ENCODE data around the gene ARID1B.

DNA sequence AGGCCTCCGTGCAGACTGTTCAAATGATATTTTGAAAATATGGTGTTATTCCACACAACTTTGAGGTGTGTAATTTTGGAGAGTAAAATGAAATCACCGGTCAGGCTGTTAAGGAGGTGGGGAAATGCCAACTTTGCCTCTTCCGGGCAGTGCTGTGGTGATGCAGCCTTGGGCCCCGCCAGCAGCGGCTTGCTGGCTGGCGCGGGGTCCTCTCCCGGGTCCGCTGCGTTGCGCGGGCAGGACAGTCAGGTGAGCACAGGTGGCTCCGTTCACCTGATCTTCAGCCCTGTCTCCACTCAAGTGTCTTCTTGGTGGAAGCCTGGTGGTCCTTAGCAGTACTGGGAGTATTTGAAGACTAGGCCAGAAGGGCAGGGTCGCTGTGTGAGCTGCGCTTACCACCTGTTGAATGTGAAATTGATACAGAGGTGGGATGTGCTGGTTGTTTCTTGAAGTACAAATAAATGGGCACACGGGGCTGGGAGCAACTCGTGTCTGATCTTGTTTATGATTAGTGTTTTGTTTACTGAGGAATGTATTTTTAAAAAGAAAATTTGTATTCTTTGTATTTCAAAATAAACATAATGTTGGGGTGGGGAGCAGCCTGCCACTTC, 184.2 kb downstream of the ARID1B start:
- TF ChIP-seq CTCF (conservative IDR thresholded peaks at IDR 0.05; ENCODE audit: low read depth, low read length) (no peak), EZH2phosphoT487 (IDR thresholded peaks at IDR 0.05; ENCODE audit: borderline replicate concordance, low read length) (no peak)
